Spleen (tissue), 7 donors: ENCODE results near the gene DES.

Source experiments
- CTCF ChIP-seq, 11 experiments: fragments of 200-600 bp in 7 of 11; fragments of 450-650 bp in 4 of 11; sonication (generic) in 4 of 11; IDR thresholded peaks in 8 of 11; conservative IDR thresholded peaks in 3 of 11; 1 replicate in 7 of 11; 2 replicates in 4 of 11; pipeline versions ENCODE4 v1.4.0 to v1.8.0; 2016 to 2021; ENCODE audit warnings: antibody characterized with exemption in 11 of 11, inconsistent platforms in 4 of 11, mild to moderate bottlenecking in 1 of 11
- POLR2AphosphoS5 ChIP-seq, 3 donors: sonication (generic); formaldehyde crosslinking; IDR thresholded peaks; one replicate each; pipeline ENCODE4 v1.5.1; 2017; ENCODE audit warnings: antibody characterized with exemption in 3 of 3
- donor health status: DM: no; HTN: no; CAD: no; lungs with moderate emphysema.
- donor health status: DM: no; HTN: no; CAD: no.
- donor health status: DM: no; HTN: no; CAD: no.

GRCh38 chr2:219369447-219369861, 48.7 kb upstream of the DES start:
- no peak for TF ChIP-seq CTCF (IDR thresholded peaks at IDR 0.05 in 8 of 11, conservative IDR thresholded peaks at IDR 0.05 in 3 of 11)
- TF ChIP-seq POLR2AphosphoS5 (IDR thresholded peaks at IDR 0.05): no peak
